ENCODE data around the gene HUS1. TPM values are rescaled to one million over a fixed set of nuclear protein-coding genes. Genes with fewer than 3 reads are reported as not detected.

HUS1 gene
- total and polyA plus RNA-seq, 2 of the 8 experiments (the other 6 are each of a cell fraction or from before 2014, with no cell fraction given), result 15.0 to 33.0 TPM

GRCh38 chr7:47946581-47947354, 32.6 kb downstream of the HUS1 start (continued):
- TF ChIP-seq, protein P1, sequence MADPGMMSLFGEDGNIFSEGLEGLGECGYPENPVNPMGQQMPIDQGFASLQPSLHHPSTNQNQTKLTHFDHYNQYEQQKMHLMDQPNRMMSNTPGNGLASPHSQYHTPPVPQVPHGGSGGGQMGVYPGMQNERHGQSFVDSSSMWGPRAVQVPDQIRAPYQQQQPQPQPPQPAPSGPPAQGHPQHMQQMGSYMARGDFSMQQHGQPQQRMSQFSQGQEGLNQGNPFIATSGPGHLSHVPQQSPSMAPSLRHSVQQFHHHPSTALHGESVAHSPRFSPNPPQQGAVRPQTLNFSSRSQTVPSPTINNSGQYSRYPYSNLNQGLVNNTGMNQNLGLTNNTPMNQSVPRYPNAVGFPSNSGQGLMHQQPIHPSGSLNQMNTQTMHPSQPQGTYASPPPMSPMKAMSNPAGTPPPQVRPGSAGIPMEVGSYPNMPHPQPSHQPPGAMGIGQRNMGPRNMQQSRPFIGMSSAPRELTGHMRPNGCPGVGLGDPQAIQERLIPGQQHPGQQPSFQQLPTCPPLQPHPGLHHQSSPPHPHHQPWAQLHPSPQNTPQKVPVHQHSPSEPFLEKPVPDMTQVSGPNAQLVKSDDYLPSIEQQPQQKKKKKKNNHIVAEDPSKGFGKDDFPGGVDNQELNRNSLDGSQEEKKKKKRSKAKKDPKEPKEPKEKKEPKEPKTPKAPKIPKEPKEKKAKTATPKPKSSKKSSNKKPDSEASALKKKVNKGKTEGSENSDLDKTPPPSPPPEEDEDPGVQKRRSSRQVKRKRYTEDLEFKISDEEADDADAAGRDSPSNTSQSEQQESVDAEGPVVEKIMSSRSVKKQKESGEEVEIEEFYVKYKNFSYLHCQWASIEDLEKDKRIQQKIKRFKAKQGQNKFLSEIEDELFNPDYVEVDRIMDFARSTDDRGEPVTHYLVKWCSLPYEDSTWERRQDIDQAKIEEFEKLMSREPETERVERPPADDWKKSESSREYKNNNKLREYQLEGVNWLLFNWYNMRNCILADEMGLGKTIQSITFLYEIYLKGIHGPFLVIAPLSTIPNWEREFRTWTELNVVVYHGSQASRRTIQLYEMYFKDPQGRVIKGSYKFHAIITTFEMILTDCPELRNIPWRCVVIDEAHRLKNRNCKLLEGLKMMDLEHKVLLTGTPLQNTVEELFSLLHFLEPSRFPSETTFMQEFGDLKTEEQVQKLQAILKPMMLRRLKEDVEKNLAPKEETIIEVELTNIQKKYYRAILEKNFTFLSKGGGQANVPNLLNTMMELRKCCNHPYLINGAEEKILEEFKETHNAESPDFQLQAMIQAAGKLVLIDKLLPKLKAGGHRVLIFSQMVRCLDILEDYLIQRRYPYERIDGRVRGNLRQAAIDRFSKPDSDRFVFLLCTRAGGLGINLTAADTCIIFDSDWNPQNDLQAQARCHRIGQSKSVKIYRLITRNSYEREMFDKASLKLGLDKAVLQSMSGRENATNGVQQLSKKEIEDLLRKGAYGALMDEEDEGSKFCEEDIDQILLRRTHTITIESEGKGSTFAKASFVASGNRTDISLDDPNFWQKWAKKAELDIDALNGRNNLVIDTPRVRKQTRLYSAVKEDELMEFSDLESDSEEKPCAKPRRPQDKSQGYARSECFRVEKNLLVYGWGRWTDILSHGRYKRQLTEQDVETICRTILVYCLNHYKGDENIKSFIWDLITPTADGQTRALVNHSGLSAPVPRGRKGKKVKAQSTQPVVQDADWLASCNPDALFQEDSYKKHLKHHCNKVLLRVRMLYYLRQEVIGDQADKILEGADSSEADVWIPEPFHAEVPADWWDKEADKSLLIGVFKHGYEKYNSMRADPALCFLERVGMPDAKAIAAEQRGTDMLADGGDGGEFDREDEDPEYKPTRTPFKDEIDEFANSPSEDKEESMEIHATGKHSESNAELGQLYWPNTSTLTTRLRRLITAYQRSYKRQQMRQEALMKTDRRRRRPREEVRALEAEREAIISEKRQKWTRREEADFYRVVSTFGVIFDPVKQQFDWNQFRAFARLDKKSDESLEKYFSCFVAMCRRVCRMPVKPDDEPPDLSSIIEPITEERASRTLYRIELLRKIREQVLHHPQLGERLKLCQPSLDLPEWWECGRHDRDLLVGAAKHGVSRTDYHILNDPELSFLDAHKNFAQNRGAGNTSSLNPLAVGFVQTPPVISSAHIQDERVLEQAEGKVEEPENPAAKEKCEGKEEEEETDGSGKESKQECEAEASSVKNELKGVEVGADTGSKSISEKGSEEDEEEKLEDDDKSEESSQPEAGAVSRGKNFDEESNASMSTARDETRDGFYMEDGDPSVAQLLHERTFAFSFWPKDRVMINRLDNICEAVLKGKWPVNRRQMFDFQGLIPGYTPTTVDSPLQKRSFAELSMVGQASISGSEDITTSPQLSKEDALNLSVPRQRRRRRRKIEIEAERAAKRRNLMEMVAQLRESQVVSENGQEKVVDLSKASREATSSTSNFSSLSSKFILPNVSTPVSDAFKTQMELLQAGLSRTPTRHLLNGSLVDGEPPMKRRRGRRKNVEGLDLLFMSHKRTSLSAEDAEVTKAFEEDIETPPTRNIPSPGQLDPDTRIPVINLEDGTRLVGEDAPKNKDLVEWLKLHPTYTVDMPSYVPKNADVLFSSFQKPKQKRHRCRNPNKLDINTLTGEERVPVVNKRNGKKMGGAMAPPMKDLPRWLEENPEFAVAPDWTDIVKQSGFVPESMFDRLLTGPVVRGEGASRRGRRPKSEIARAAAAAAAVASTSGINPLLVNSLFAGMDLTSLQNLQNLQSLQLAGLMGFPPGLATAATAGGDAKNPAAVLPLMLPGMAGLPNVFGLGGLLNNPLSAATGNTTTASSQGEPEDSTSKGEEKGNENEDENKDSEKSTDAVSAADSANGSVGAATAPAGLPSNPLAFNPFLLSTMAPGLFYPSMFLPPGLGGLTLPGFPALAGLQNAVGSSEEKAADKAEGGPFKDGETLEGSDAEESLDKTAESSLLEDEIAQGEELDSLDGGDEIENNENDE (IDR thresholded peaks at IDR 0.05; ENCODE audit: insufficient replicate concordance, low read length), result no peak
- TF ChIP-seq BCL11A (IDR thresholded peaks at IDR 0.05; ENCODE audit: low read depth in 2 of 2, low read length in 2 of 2), result no peak
- TF ChIP-seq SIN3A (conservative IDR thresholded peaks at IDR 0.05 in 1 of 2, IDR thresholded peaks at IDR 0.05 in 1 of 2; ENCODE audit: low read depth in 1 of 2, low read length in 2 of 2), result no peak
- no peak for TF ChIP-seq ZNF274 (IDR thresholded peaks at IDR 0.05; ENCODE audit: borderline replicate concordance, extremely low read depth, low read length)
- TF ChIP-seq TAF1 (IDR thresholded peaks at IDR 0.05; ENCODE audit: low read depth, low read length), result no peak
- no peak for TF ChIP-seq RXRA (IDR thresholded peaks at IDR 0.05; ENCODE audit: insufficient read depth, low read depth, low read length)
- no peak for TF ChIP-seq POLR2A (IDR thresholded peaks at IDR 0.05; ENCODE audit: control extremely low read depth in 1 of 2, low read depth in 2 of 2, low read length in 2 of 2)
- no peak for TF ChIP-seq EGR1 (IDR thresholded peaks at IDR 0.05; ENCODE audit: borderline replicate concordance, low read depth, low read length)
